ENCODE data around the gene MROH2A. TPM values are rescaled to one million over a fixed set of nuclear protein-coding genes. Genes with fewer than 3 reads are reported as not detected.
A peak's percentile ranks its signal among the peaks of the same experiment; 100 is the strongest.

MROH2A gene
- total and polyA plus RNA-seq, 11 donors = 0.75 TPM; not detected in 10

GRCh38 chr2:233773854-233774253 is 4.3 kb upstream of the MROH2A start:
- Histone ChIP-seq H3K36me3 (no peaks in the 10 kb centered on the region), H3K4me1 (no peaks in the 10 kb centered on the region), H3K27me3 (peaks cover 0 to 5% (median 0%) of the 10 kb centered on the region in 9 donors), H3K27ac (no peak overlapping the region), H3K4me3 (no peak overlapping the region), H3K9me3 (peaks cover 0 to 4% (median 0%) of the 10 kb centered on the region in 12 donors)
- WGBS, 4 donors = 86 to 97% (median 88%) methylated on average over 5 of the region's 5 CpGs
- intact Hi-C loops (cut with DNase I) = no loop called here
- no peak for DNase-seq
- TF ChIP-seq POLR2A (IDR thresholded peaks at IDR 0.05) = no peak
- TF ChIP-seq CTCF (IDR thresholded peaks at IDR 0.05) = no peak
- no peak for ATAC-seq

GRCh38 chr2:233775414-233775813 is 2.7 kb upstream of the MROH2A start:
- no peak for ATAC-seq
- 86 to 96% (median 90%) methylated on average over 6 of the region's 6 CpGs for WGBS, 4 donors
- intact Hi-C loops (cut with DNase I) = no loop called here

GRCh38 chr2:233779722-233780121 is 1.6 kb downstream of the MROH2A start:
- H3K27me3 ChIP-seq = peaks cover 0 to 6% (median 0%) of the 10 kb centered on the region in 9 donors
- H3K9me3 ChIP-seq = peaks cover 0 to 10% (median 0%) of the 10 kb centered on the region in 12 donors
- DNase-seq = no peak
- no peaks in the 10 kb centered on the region for H3K36me3 ChIP-seq
- H3K27ac ChIP-seq = no peak overlapping the region
- ATAC-seq = peak in 1 of 4 donors; percentile 31
- intact Hi-C loops (cut with DNase I) = no loop called here
- no peak overlapping the region for H3K4me3 ChIP-seq
- TF ChIP-seq CTCF (IDR thresholded peaks at IDR 0.05) (no peak), POLR2A (IDR thresholded peaks at IDR 0.05) (no peak)
- WGBS, 4 donors = 84 to 92% (median 86%) methylated on average over 2 to 4 of the region's 4 CpGs
- no peaks in the 10 kb centered on the region for H3K4me1 ChIP-seq

More at GRCh38 chr2:233775414-233775813, 2.7 kb upstream of the MROH2A start:
- Histone ChIP-seq H3K4me1 (no peaks in the 10 kb centered on the region), H3K9me3 (peaks cover 0 to 6% (median 0%) of the 10 kb centered on the region in 12 donors), H3K27ac (no peak overlapping the region), H3K27me3 (peaks cover 0 to 6% (median 0%) of the 10 kb centered on the region in 9 donors), H3K4me3 (no peak overlapping the region), H3K36me3 (no peaks in the 10 kb centered on the region)
- TF ChIP-seq CTCF (IDR thresholded peaks at IDR 0.05) (no peak), POLR2A (IDR thresholded peaks at IDR 0.05) (no peak)
- DNase-seq = no peak

GRCh38 chr2:233780771-233781170 is 2.6 kb downstream of the MROH2A start:
- ATAC-seq (no peak), DNase-seq (no peak)
- no peaks in the 10 kb centered on the region for H3K36me3 ChIP-seq
- H3K27me3 ChIP-seq = peaks cover 0 to 7% (median 0%) of the 10 kb centered on the region in 9 donors
- peaks cover 0 to 8% (median 0%) of the 10 kb centered on the region in 12 donors for H3K9me3 ChIP-seq
- intact Hi-C loops (cut with DNase I) = no loop called here
- H3K4me3 ChIP-seq = no peak overlapping the region
- no peaks in the 10 kb centered on the region for H3K4me1 ChIP-seq
- H3K27ac ChIP-seq = no peak overlapping the region
- no peak for TF ChIP-seq POLR2A (IDR thresholded peaks at IDR 0.05)
- TF ChIP-seq CTCF (IDR thresholded peaks at IDR 0.05) = no peak
- 80 to 85% (median 85%) methylated on average over 4 of the region's 4 CpGs for WGBS, 4 donors

Data from heart left ventricle (tissue), 16 donors.